BLaER1 (cell line): ENCODE measurements around the gene SUPV3L1.
"Not testable (repeated sequence)": the region's sequence is repeated elsewhere in the genome, so short reads cannot be mapped to it uniquely, and the experiment has no call there.

Source experiments
- H3K27ac ChIP-seq: shearing (Covaris generic); formaldehyde crosslinking; 2 replicates; pipeline ENCODE4 v1.8.1; 2022
- H3K27me3 ChIP-seq: shearing (Covaris generic); formaldehyde crosslinking; 2 replicates; pipeline ENCODE4 v1.8.1; 2022
- H3K36me3 ChIP-seq: shearing (Covaris generic); formaldehyde crosslinking; 2 replicates; pipeline ENCODE4 v1.8.1; 2022
- H3K4me1 ChIP-seq: shearing (Covaris generic); formaldehyde crosslinking; 2 replicates; pipeline ENCODE4 v1.8.1; 2022
- H3K4me2 ChIP-seq: shearing (Covaris generic); formaldehyde crosslinking; 2 replicates; pipeline ENCODE4 v1.8.1; 2022
- H3K4me3 ChIP-seq: shearing (Covaris generic); formaldehyde crosslinking; 2 replicates; pipeline ENCODE4 v1.8.1; 2022
- H3K9ac ChIP-seq: shearing (Covaris generic); formaldehyde crosslinking; 2 replicates; pipeline ENCODE4 v1.8.1; 2022
- H3K9me3 ChIP-seq: shearing (Covaris generic); formaldehyde crosslinking; 2 replicates; pipeline ENCODE4 v1.8.1; 2022
- H4K20me1 ChIP-seq: shearing (Covaris generic); formaldehyde crosslinking; 2 replicates; pipeline ENCODE4 v1.8.1; 2022
- Cebpa-rat ChIP-seq: shearing (Covaris generic); IDR thresholded peaks from 2 replicates; pipeline ENCODE4 v1.8.1; 2022

Gene SUPV3L1

GRCh38 chr10:69240455-69240854 lies 60.4 kb downstream of the SUPV3L1 start:
- peaks cover 17% of the 10 kb centered on the region for H3K4me1 ChIP-seq

GRCh38 chr10:69241575-69241974 lies 61.5 kb downstream of the SUPV3L1 start:
- no peak overlapping the region for H3K27ac ChIP-seq
- no peak overlapping the region for H3K9ac ChIP-seq
- H4K20me1 ChIP-seq, result no peaks in the 10 kb centered on the region
- H3K9me3 ChIP-seq, result no peaks in the 10 kb centered on the region
- H3K27me3 ChIP-seq, result no peaks in the 10 kb centered on the region
- no peak overlapping the region for H3K4me3 ChIP-seq
- TF ChIP-seq Cebpa-rat, result no peak
- no peaks in the 10 kb centered on the region for H3K36me3 ChIP-seq
- no peak overlapping the region for H3K4me2 ChIP-seq
- peaks cover 17% of the 10 kb centered on the region for H3K4me1 ChIP-seq

More at GRCh38 chr10:69240455-69240854, 60.4 kb downstream of the SUPV3L1 start:
- Histone ChIP-seq H3K4me3 (no peak overlapping the region), H3K36me3 (no peaks in the 10 kb centered on the region), H4K20me1 (no peaks in the 10 kb centered on the region), H3K9ac (no peak overlapping the region), H3K27me3 (no peaks in the 10 kb centered on the region), H3K4me2 (no peak overlapping the region), H3K27ac (no peak overlapping the region), H3K9me3 (no peaks in the 10 kb centered on the region)
- TF ChIP-seq Cebpa-rat, result no peak

GRCh38 chr10:69242040-69242851 lies 62.2 kb downstream of the SUPV3L1 start:
- H4K20me1 ChIP-seq, result no peaks in the 10 kb centered on the region
- no peak overlapping the region for H3K9ac ChIP-seq
- H3K4me1 ChIP-seq, result peaks cover 17% of the 10 kb centered on the region
- no peaks in the 10 kb centered on the region for H3K27me3 ChIP-seq
- H3K4me3 ChIP-seq, result no peak overlapping the region
- H3K36me3 ChIP-seq, result no peaks in the 10 kb centered on the region
- no peak overlapping the region for H3K27ac ChIP-seq
- no peak for TF ChIP-seq Cebpa-rat
- no peaks in the 10 kb centered on the region for H3K9me3 ChIP-seq
- H3K4me2 ChIP-seq, result peak overlapping the region; percentile 11; the same call in 1 of the 2 replicates

DNA sequence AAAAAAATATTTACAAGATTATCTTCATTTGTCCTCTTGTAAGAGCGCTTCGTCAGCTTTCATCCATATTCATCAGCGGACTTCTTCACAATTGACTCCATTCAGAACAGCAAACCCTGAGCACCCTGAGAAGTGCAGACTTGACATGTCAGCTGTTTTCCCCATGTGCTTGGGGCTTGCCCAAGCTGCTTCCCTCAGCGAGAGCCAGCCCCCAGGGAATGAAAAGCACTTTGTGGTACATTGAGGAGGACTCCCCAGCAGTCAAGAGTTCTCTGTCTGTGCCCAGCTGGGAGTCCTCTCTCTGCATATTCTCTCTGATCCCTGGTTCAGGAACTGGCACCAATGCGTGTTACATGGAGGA lies 62.8 kb downstream of the SUPV3L1 start:
- no peak for TF ChIP-seq Cebpa-rat
- Histone ChIP-seq H3K4me2 (peak overlapping the region; percentile 11), H3K4me1 (peaks cover 17% of the 10 kb centered on the region), H3K27ac (no peak overlapping the region), H3K27me3 (no peaks in the 10 kb centered on the region), H4K20me1 (no peaks in the 10 kb centered on the region), H3K9me3 (no peaks in the 10 kb centered on the region), H3K4me3 (no peak overlapping the region), H3K9ac (no peak overlapping the region), H3K36me3 (no peaks in the 10 kb centered on the region)

GRCh38 chr10:69243817-69244216 lies 63.8 kb downstream of the SUPV3L1 start:
- no peak for TF ChIP-seq Cebpa-rat
- Histone ChIP-seq H3K27ac (no peak overlapping the region), H3K9ac (no peak overlapping the region), H3K27me3 (no peaks in the 10 kb centered on the region), H4K20me1 (no peaks in the 10 kb centered on the region), H3K36me3 (no peaks in the 10 kb centered on the region), H3K4me3 (no peak overlapping the region), H3K4me1 (peaks cover 17% of the 10 kb centered on the region), H3K9me3 (no peaks in the 10 kb centered on the region), H3K4me2 (no peak overlapping the region)

- TF ChIP-seq Cebpa-rat, result no peak
- Histone ChIP-seq H3K4me3 (no peak overlapping the region), H3K9me3 (no peaks in the 10 kb centered on the region; the same call in 1 of the 2 replicates), H3K4me1 (peaks cover 19% of the 10 kb centered on the region), H3K9ac (no peak overlapping the region), H3K27ac (no peak overlapping the region), H3K27me3 (no peaks in the 10 kb centered on the region), H3K36me3 (no peaks in the 10 kb centered on the region), H3K4me2 (no peak overlapping the region), H4K20me1 (no peaks in the 10 kb centered on the region)
Measured at GRCh38 chr10:69246036-69246435, 66.0 kb downstream of the SUPV3L1 start.

GRCh38 chr10:69246581-69247312 lies 66.7 kb downstream of the SUPV3L1 start:
- no peak overlapping the region for H3K27ac ChIP-seq
- H3K9ac ChIP-seq, result no peak overlapping the region
- no peak for TF ChIP-seq Cebpa-rat
- peaks cover 19% of the 10 kb centered on the region for H3K4me1 ChIP-seq
- no peaks in the 10 kb centered on the region for H3K36me3 ChIP-seq
- no peak overlapping the region for H3K4me3 ChIP-seq
- no peaks in the 10 kb centered on the region; the same call in 1 of the 2 replicates for H3K9me3 ChIP-seq
- no peaks in the 10 kb centered on the region for H4K20me1 ChIP-seq
- no peaks in the 10 kb centered on the region for H3K27me3 ChIP-seq
- no peak overlapping the region for H3K4me2 ChIP-seq

DNA sequence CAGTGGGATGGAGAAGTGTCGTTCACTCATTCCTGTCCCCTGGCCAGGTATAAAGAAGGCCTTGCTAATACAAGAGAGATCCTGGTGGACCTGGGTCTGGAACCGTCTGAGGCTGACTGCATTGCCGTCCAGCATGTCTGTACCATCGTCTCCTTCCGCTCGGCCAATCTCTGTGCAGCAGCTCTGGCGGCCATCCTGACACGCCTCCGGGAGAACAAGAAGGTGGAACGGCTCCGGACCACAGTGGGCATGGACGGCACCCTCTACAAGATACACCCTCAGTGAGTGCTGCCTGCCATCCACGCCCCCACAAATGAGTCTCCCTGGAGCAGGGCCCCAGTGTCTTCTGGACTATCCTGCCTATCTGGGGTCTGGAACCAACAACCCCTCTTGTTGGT lies 67.3 kb downstream of the SUPV3L1 start:
- Histone ChIP-seq H4K20me1 (no peaks in the 10 kb centered on the region), H3K27ac (no peak overlapping the region), H3K9ac (no peak overlapping the region), H3K4me2 (no peak overlapping the region), H3K4me3 (no peak overlapping the region), H3K36me3 (no peaks in the 10 kb centered on the region), H3K9me3 (no peaks in the 10 kb centered on the region; the same call in 1 of the 2 replicates), H3K4me1 (peaks cover 18% of the 10 kb centered on the region), H3K27me3 (no peaks in the 10 kb centered on the region)
- TF ChIP-seq Cebpa-rat, result no peak

DNA sequence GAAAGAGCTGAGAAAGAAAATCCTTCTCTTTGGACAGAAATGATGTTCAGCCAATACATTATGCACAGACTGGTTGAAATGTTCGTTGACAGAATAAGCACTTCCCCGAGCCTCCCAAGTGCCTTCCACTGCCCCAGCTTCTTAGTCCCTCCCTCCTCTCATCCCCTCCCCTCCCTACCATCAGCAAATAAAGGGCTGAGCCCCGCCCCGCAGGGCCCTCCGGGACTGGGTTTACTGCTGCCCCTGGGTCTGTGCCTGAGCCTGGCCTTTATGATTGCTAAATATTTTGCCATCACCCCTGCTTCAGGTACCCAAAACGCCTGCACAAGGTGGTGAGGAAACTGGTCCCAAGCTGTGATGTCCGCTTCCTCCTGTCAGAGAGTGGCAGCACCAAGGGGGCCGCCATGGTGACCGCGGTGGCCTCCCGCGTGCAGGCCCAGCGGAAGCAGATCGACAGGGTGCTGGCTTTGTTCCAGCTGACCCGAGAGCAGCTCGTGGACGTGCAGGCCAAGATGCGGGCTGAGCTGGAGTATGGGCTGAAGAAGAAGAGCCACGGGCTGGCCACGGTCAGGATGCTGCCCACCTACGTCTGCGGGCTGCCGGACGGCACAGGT lies 68.2 kb downstream of the SUPV3L1 start:
- H3K36me3 ChIP-seq, result no peaks in the 10 kb centered on the region
- H3K27ac ChIP-seq, result no peak overlapping the region
- no peaks in the 10 kb centered on the region for H4K20me1 ChIP-seq
- H3K9ac ChIP-seq, result no peak overlapping the region
- no peak for TF ChIP-seq Cebpa-rat
- no peak overlapping the region for H3K4me3 ChIP-seq
- H3K9me3 ChIP-seq, result no peaks in the 10 kb centered on the region; the same call in 1 of the 2 replicates
- no peaks in the 10 kb centered on the region for H3K27me3 ChIP-seq
- H3K4me1 ChIP-seq, result peaks cover 9% of the 10 kb centered on the region
- no peak overlapping the region for H3K4me2 ChIP-seq

GRCh38 chr10:69250041-69250440 lies 70.0 kb downstream of the SUPV3L1 start:
- Histone ChIP-seq H3K9ac (no peak overlapping the region), H3K9me3 (no peaks in the 10 kb centered on the region; the same call in 1 of the 2 replicates), H3K4me3 (no peak overlapping the region), H3K4me2 (peak overlapping the region; percentile 40), H3K4me1 (peaks cover 8% of the 10 kb centered on the region), H3K27me3 (no peaks in the 10 kb centered on the region), H3K27ac (no peak overlapping the region), H4K20me1 (no peaks in the 10 kb centered on the region), H3K36me3 (no peaks in the 10 kb centered on the region)
- TF ChIP-seq Cebpa-rat, result no peak

DNA sequence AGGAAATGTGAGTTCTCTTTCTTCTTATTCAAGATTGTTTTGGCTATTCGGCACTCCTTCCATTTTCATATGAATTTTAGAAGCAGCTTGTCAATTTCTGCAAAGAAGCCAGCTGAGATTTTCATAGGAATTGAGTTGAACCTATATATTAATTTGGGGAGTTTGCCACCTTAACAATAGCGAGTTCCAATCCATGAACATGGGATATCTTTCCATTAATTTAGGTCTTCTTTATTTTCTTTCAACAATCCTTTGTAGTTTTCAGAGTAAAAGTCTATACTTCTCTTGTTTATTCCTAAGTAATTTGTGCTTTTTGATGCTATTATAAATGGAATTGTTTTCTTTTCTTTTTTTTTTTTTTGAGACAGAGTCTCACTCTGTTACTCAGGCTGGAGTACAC lies 71.4 kb downstream of the SUPV3L1 start:
- not testable (repeated sequence) for H3K4me1 ChIP-seq, H3K27me3 ChIP-seq, H3K4me2 ChIP-seq, H4K20me1 ChIP-seq, H3K27ac ChIP-seq, H3K4me3 ChIP-seq, H3K9me3 ChIP-seq, H3K9ac ChIP-seq, H3K36me3 ChIP-seq
